Ammon's horn (tissue), 1 donor: Measurements from ENCODE around the gene MRPL30.
"Not testable (repeated sequence)": the region's sequence is repeated elsewhere in the genome, so short reads cannot be mapped to it uniquely, and the experiment has no call there.

ENCODE experiments used
- DNase-seq: peaks from one replicate; pipeline ENCODE4 v3.0.0-alpha.2; 2016; ENCODE audit warnings: low spot score

The MRPL30 gene

GRCh38 chr2:99180755-99181623 lies at the start of gene MRPL30, which contains the start of gene MITD1:
Gene MRPL30 (plus strand): TSS chr2:99181184. CDS start chr2:99186204, 5,020 bp downstream.
Gene MITD1 (minus strand): TSS chr2:99181058. CDS start chr2:99180981, 77 bp downstream.
- DNase-seq: peak; percentile 96

- not testable (repeated sequence) for DNase-seq
Measured at GRCh38 chr2:99135044-99135556, 45.9 kb upstream of the MRPL30 start.

GRCh38 chr2:99139003-99139402 lies 42.0 kb upstream of the MRPL30 start:
- DNase-seq: no peak

GRCh38 chr2:99140056-99140859 lies 40.7 kb upstream of the MRPL30 start:
- no peak for DNase-seq

- DNase-seq: no peak
Measured at GRCh38 chr2:99140860-99141109, 40.2 kb upstream of the MRPL30 start.

GRCh38 chr2:99141110-99142108 lies 39.6 kb upstream of the MRPL30 start, which contains the start of gene C2orf15:
Gene C2orf15 (plus strand): TSS chr2:99141707. CDS start chr2:99150559, 8,852 bp downstream.
- DNase-seq: peak; percentile 97

- no peak for DNase-seq
Measured at GRCh38 chr2:99150706-99151105, 30.3 kb upstream of the MRPL30 start.

- no peak for DNase-seq
Measured at GRCh38 chr2:99152199-99152895, 28.6 kb upstream of the MRPL30 start.

GRCh38 chr2:99153921-99154604 lies 26.9 kb upstream of the MRPL30 start:
- no peak for DNase-seq

- peak; percentile 95 for DNase-seq
Measured at GRCh38 chr2:99154643-99155536, 26.1 kb upstream of the MRPL30 start, which contains the start of the genes LIPT1 and TSGA10. Gene LIPT1 (plus strand): TSS chr2:99154967. CDS start chr2:99161958, 6,991 bp downstream. Gene TSGA10 (minus strand): TSS chr2:99154942. CDS start chr2:99109439, 45,503 bp downstream.

- no peak for DNase-seq
Measured at GRCh38 chr2:99156891-99157290, 24.1 kb upstream of the MRPL30 start.

- DNase-seq: no peak
Measured at GRCh38 chr2:99158599-99158998, 22.4 kb upstream of the MRPL30 start.

- no peak for DNase-seq
Measured at GRCh38 chr2:99159594-99159993, 21.4 kb upstream of the MRPL30 start.

GRCh38 chr2:99166218-99166617 lies 14.8 kb upstream of the MRPL30 start:
- no peak for DNase-seq

- no peak for DNase-seq
Measured at GRCh38 chr2:99169534-99169933, 11.4 kb upstream of the MRPL30 start.

- no peak for DNase-seq
Measured at GRCh38 chr2:99171377-99172140, 9.4 kb upstream of the MRPL30 start.

- DNase-seq: no peak
Measured at GRCh38 chr2:99181624-99182000, 628 bp downstream of the MRPL30 start.

GRCh38 chr2:99183025-99183424 lies 2.0 kb downstream of the MRPL30 start:
- DNase-seq: no peak
